Measurements from ENCODE around the gene DBX2.
"Not testable (repeated sequence)": the region's sequence is repeated elsewhere in the genome, so short reads cannot be mapped to it uniquely, and the experiment has no call there.

The DBX2 gene

GRCh38 chr12:45008211-45008610 is 42.7 kb downstream of the DBX2 start:
- no peak for DNase-seq

GRCh38 chr12:44999355-44999754 is 51.5 kb downstream of the DBX2 start:
- no peak for DNase-seq

- no peak for DNase-seq
Observed at GRCh38 chr12:44993161-44993560, 57.7 kb downstream of the DBX2 start.

GRCh38 chr12:44984863-44985262 is 66.0 kb downstream of the DBX2 start:
- DNase-seq = not testable (repeated sequence)

- no peak for DNase-seq
Observed at GRCh38 chr12:44979918-44980317, 71.0 kb downstream of the DBX2 start.

GRCh38 chr12:44976246-44976645 is 74.7 kb downstream of the DBX2 start:
- no peak for DNase-seq

- no peak for DNase-seq
Observed at GRCh38 chr12:44972746-44973421, 78.0 kb downstream of the DBX2 start.

GRCh38 chr12:44968965-44969364 is 81.9 kb downstream of the DBX2 start:
- DNase-seq = no peak

Measured in CD4-positive, alpha-beta T cell treated with Interleukin-17A for 4 hours (primary cell).